HG02938 (cell line): ENCODE data around the gene ZNF367.
"Not testable (repeated sequence)": the region's sequence is repeated elsewhere in the genome, so short reads cannot be mapped to it uniquely, and the experiment has no call there.

ENCODE experiments used
- ATAC-seq: cut with Tn5 transposase; IDR thresholded peaks from one replicate; pipeline ENCODE4 v1.9.1; 2021; ENCODE audit warnings: mild to moderate bottlenecking, moderate library complexity; ENCODE audit not compliant: unreplicated experiment

The ZNF367 gene

DNA sequence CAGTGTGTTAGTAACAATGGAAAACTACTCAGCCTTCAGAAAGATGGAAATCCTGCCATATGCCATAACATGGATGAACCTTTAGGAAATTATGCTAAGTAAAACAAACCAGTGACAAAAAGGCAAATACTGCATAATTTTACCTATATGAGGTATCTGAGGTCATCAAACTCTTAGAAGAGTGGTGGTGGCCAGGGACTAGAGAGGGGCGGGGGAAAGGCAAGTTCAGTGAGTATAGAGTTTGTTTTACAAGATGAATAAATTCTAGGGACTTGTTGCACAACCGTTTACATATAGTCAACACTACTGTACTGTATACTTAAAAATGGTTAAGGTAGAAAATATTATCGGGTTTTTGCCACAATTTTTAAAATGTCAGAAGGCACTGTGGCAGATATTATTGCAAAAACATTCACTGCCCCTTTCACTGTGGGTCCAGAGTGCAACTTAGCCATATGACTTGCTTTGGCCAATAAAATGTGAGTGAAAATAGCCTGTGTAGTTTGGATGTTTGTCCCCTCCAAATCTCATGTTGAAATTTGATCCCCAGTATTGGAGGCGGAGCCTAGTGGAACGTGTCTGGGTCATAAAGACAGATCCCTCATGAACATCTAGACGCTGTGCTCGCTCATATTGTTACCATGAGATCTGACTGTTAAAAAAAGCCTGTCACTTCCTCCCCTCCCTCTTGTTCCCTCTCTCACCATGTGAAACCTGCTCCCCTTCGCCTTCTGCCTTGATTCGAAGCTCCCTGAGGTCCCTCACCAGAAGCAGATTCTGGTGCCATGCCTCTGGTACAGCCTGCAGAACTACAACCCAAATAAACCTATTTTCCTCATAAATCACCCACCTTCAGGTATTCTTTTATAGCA lies 9.5 kb downstream of the ZNF367 start:
- no peak for ATAC-seq

DNA sequence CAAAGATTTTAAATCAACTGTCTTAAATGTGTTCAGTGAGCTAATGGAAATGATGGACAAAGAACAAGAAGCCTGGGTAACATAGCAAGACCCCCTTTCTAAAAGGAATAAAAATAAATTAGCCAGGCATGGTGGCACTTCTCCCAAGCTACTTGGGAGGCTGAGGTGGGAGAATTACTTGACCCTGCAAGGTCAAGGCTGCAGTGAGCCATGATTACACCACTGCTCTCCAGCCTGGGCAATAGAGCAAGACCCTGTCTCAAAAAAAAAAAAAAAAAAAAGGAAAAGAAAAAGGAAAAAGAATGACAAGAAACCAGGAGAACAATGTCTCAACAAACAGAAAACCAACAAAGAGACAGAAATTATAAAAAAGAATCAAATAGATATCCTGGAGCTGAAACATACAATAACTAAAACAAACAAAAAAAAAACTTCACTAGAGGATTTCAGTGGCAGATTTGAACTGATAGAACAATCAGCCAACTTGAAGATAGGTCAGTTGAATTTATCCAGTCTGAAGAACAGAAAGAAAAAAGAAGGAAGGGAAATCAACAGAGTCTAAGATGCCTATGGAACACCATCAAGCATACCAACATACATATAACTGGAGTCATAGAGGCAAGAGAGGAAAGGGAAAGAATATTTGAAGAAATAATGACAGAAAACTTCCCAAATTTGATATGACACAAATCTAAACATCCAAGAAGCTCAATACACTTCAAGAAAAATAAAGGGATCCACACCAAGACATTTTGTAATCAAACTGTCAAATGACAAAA lies 17.8 kb downstream of the ZNF367 start:
- ATAC-seq: no peak

DNA sequence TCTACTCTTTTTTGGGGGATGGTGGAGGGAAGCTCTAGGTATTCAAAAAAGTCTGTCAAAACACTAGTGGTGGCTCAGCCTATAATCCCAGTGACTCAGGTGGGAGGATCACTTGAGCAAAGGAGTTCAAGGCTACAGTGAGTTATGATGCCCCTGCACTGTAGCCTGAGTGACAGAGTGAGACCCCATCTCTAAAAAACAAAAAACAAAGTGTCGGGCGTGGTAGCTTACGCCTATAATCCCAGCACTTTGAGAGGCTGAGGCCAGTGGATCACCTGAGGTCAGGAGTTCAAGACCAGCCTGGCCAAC lies 18.9 kb downstream of the ZNF367 start:
- ATAC-seq: no peak

DNA sequence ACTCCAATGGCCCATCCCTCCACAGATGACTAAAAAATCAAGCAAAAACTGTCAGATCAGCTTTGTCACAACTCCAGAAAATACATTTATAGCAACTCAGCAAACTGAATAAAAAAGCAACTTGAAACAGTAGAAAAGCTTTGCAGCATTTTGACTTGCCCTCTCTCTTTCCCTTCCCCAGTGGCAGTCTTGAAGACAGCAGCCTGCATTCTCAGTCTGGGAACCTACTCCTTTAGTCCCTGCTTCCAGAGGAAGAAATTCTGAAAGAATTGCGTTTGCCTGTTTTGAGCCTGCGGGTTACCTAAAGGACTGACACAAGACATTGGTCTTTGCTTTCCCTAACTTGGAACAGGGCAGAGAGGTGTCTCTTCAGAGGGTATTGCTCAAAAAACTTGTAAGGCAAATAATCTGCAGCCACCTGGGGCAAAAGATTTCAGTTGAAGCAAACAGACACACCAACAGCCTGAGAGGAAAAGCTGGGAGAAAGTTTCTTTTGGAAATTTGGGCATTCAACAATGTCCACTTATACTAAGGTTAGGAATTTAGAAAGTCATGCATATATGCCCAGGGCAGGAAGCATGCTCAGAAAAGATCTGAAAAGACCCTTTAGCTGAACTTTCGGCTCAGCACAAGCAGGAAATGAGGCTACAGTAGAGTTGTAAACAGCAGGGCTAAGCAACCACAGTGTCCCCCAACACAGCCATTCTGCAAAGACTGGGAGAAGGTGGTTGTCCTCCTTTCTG lies 19.4 kb downstream of the ZNF367 start:
- peak; percentile 62 for ATAC-seq

DNA sequence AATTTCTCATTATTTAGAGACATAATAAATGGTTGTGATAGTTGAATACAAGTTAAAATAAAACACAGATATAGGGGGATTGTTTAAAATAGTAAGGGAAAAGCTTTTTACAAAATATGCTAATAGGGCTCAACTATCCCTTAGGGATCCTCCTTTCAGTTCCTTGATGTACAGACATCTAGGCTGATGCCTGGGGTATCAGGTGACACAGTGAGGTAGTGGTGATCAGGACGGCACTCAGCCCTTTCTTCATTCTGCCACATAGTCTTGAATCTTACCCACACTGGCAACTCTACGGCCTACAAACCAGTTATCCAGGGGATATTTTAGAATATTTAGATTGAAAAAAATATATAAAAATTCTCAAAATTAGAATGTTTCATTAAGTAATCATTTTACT lies 22.2 kb downstream of the ZNF367 start:
- no peak for ATAC-seq

DNA sequence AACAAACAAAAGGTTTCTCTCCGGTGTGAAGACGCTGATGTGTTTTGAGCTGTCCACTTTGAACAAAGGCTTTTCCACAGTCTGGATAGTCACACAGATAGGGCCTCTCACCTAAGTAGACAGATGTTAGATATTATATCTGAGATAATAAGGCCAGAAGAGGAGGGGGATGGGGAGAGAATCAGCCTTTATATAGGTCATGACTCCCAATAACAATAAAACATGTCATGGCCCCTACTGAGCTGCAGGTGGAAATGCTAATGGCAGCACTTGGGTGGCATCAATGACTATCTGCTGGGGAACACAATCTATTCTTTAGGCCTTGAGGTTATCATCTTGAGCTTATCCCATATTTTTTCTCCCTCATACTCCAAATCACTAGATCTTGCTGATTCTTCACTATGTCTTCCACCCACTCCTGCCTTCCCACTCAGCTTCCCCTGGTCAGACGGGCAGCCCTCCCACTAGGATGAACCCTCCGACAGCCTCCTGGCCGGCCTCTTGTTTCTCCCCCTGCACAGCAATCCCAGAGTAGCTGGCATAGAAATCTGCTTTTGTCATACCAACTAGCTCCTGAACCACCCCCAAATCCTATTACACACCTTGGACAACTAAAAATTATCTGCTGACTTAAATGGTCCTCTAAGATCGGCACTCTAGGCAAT lies 23.2 kb downstream of the ZNF367 start:
- ATAC-seq: no peak

DNA sequence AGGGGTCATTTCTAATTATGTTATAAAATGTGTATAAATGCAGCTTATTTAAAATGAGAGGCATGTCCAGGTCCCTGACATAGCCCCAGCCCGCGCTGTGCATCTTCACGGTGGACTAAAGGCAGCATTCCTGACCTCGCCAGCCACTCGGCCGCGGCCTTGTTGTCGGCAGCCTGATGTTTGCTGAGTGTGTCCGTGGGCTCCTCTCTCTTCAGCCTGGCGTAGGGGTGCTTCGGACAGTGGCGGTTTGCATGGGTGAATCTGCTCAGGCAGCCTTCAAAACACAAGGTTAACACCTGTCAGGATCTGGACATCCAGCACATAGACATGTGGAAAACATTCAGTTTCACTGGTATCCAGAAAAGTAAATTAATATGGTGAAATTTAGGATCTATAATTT lies 25.9 kb downstream of the ZNF367 start:
- no peak for ATAC-seq

DNA sequence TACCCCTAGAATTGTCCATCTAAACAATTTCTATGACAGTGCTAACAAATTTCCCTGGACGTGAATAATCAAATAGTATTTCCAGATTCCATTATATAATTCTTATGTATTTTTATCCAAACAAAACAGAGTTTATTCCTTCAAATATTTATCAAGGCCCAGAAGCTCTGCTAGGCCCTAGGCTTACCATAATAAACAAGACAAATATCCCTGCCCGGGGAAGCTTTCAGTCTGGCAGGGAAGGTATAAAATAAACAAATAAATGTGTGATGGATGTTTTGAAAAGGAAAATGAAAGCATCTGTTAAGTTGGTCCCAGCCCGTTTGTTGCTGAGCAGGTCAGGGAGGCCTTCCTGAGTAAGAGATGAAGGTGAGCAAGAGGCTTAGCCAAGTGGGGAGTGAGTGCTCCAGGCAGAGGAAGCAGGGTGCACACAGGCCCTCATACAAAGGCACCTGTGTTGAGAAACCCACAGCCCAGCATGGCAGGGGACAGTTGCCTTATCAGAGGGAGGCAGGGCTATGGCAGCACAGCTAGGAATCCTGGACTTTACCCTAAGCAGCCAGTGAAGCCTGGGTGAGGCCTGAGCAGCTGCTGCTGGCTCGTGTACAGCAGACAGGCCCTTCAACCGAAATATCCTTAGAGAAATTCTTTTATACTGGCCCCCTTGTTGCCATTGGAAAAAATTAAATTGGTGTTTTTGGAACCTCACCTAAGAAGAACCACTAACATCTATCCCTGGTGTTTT lies 27.0 kb downstream of the ZNF367 start:
- ATAC-seq: no peak

DNA sequence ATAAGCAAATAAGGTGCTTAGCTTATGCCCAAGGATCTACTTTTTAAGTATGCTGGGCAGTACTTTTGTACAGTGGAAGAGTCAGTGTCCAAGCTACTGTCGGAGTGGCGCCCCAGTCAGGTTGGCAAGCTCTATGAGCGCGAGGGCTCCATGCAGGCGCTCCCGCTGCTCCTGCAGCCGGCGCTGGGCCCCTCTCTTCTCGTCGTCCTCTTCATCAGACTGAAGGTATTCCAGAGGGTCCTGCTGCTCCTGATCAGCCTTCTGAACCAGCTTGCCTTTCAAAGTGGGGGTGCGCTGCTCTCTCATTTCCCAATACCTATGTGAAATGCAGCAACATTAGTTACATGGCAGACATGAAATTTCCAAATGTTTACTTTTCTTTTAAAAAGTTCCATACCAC lies 30.0 kb downstream of the ZNF367 start:
- ATAC-seq: no peak

DNA sequence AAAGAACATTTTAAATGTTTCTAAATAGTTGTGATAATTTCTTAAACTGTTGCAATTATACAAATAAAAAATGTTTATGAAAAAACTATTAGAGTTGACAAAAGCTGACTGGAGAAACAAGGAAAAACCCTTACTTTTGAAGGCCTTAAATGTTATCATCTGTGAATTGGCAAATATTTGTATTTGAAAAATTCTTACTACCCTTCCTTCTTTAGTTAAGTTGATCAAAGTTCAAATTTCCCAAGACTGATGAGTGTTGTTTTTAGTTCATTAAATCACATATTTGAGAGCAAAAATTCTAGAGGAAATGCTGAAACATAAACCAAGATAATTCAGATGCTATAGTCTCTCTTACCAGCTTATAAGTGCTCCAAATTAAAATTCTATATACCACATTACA lies 32.0 kb downstream of the ZNF367 start:
- no peak for ATAC-seq

DNA sequence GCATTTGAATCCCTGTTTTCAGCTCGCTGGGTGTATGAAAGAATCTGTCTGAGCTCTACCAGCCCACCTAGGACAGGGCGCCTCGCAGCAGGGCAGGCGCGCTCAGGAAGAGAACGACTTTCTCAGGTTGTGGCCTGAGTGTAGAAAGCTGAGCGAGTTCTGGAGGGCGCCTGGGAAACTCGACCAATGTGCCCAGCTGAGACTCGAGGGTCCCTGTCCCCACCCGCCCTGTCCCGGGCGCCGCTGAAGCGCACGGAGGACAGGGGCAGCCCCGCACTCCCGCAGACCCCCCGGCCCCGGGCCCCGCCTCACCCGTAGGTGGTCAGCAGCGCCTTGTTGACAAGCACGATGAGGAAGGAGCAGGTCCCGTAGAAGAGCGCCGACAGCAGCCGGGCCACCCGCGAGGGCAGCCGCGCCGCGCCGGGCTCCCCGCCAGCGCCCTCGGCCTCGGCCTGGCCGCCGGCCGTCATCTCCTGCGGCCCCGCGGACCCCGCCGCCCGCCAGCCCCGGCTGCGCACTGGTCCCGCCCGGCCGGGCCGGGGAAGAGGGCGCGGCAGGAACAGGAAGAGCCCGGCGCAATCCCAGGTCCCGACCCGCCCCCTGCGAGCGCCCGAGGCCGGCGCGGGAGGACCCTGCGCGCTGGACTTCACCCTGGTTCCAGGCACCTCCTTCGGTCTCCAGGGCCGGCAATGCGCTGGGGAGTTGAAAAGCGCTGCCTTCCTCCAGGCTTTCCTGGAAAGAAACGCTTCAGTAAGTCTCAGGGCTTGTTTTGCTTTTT lies 34.8 kb downstream of the ZNF367 start, which contains the start of gene SLC35D2:
TSS of gene SLC35D2 (minus strand) at position 547 of the 778 bp plus-strand sequence. CDS start at position 470, 77 bp downstream.
- no peak for ATAC-seq

DNA sequence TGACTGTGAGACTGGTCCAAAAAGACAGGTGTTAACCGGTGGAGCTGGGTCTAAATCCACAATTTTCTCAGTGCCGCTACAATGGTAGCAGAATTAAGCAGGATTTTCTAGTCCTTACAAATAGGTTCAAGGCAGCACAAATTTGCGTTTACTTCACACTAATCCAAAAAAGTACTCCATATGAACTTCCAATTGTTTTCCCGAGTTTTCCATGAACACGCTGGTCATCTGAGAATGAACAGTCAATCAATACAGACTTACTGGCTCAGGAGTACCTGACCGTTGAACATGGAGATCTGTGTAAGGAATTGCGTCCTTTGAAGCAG lies 35.4 kb downstream of the ZNF367 start:
- ATAC-seq: no peak

DNA sequence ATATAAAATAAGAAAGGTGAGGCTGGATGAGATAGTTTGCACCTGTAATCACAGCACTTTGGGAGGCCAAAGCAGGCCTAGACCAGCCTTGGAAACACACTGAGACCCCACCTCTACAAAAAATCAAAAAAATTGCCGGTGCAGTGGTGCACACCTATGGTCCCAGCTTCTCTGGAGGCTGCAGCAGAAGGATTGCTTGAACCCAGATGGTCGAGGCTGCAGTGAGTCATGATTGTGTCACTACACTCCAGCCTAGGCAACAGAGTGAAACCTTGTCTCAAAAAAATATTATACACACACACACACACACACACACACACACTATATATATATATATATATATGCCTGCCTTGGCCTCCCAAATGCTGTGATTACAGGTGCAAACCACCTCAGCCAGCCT lies 36.0 kb downstream of the ZNF367 start:
- no peak for ATAC-seq

DNA sequence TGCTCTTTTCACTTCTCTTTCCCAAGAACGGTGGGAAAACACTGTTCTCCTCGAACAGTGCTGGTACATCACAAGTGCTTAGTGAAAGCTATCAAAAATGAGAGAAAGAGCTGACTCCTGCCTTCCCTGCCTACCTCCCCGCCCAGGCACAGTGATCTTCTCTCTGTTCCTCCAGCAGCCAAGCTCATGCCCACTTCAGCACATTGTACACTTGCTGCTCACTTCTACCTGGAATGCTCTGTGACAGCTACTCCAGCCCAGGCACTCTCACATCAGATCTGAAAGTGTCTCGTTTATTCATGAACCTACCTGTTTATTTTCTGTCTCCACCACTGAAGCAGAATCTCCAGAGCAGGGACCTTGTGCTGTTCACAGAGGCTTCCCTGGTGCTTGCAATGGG lies 36.5 kb downstream of the ZNF367 start:
- no peak for ATAC-seq

DNA sequence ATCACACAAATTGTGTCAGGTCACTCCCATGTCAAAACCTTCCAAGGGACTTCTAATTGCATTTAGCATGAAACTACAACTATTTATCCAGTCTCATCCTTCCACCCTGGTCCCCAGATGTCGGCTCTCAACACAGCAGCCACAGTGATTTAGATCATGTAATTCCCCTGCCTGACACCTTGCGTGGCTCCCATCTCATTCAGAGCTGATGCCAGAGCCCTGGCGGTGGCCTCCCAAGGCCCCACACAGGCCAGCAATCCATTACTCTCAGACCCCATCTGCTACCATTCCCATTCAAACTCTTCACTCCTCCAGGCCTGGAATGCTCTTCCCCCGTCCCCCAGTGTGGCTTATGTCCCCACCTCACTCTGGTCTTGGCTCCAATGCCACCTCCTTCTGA lies 37.0 kb downstream of the ZNF367 start:
- no peak for ATAC-seq

DNA sequence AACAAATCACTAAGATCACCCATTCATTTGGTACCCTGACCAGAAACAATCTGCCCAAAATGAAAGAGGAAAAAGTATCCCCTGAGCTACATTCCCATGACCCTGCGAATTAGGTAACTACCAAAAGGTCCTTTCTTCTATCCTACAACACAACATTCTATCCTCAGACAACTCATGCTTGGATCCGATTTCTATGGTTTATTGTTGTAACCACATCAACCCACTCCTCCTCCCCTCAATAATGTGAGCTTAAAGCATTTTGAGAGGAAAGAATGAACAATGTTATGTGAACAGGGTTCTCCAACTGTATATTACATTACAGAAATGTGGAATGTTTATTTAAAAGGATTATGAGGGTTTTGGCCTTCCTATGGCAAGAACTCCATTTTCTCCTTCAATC lies 38.7 kb downstream of the ZNF367 start:
- ATAC-seq: no peak

DNA sequence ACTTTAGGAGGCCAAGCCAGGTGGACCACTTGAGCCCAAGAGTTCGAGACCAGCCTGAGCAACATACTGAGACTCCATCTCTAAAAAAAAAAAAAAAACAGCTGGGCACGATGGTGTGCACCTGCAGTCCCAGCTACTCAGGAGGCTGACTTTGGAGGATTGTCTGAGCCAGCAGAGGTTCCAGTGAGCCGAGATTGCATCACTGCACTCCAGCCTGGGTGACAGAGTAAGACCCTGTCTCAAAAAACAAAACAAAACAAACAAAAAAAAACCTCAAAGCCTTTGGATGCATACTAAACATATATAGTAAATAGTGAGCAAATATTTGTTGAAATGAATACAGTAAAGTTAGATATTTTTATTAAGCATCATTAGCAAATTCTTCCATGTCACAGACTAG lies 40.0 kb downstream of the ZNF367 start:
- ATAC-seq: no peak

DNA sequence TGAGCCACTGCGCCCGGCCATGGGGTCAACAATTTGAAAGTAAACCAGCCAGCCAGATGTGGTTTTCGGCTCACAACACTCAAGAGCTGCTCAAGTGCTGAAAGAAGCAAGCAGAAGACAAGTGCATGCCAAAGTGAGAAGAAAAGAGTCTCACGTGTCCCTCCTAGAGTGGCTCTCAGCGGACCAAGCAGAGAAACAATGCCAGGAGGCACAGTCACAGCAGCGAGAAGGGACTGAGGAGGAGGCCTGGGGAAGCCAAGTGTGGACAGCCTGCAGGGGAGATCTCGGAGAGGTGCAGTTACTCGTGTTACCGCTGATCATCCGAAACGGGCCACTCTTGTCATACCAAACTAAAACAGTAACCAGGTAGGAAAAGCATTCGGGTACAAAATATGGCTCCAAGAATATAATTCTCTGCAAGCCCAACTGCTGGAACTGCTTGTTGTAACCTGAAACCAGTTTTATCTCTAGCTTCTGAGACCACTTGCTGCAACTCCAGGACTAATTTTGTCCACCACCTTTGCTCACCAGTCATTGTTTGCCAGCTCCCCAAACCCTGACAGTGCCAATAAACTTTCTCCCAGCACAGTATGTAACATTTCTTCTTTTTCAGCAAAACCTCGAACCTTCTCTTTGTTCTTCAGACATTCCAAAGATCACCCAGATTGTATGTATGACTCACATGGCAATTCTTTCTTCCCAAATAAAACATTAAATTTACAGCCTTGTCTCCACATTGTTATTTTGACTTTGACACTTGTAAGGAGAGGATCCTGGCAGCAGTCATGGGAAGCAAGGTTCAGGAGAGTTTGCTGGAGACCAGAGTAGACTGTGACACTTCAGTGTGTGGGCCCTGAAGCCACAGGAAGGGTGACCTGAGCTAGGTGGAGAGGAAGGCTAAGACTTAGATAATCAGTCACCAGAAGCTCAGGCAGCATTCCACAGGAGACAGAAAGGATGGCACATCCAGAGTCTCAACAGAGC lies 41.0 kb downstream of the ZNF367 start:
- ATAC-seq: no peak

DNA sequence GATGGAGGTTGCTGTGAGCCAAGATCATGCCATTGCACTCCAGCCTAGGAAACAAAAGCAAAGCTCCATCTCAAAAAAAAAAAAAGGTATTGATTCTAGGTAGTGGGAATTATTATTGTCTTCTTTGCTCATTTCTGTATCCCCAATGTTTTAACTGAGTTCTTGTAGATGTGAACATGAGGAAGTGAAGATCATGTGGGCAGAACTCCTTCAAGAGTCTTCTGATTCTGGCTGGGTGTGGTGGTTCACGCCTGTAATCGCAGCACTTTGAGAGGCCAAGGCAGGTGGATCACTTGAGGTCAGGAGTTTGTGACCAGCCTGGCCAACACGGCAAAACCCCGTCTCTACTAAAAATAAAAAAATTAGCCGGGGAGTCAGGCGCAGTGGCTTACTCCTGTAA lies 42.7 kb downstream of the ZNF367 start:
- not testable (repeated sequence) for ATAC-seq
